HepG2 (cell line): ENCODE data around the gene TMEM187. TPM values are rescaled to one million over a fixed set of nuclear protein-coding genes. Genes with fewer than 3 reads are reported as not detected.
A peak's percentile ranks its signal among the peaks of the same experiment; 100 is the strongest.

ENCODE experiments used
- ATAC-seq: fragments of 200-7000 bp; cut with Tn5 transposase; 3 replicates; pipeline ENCODE4 v1.9.1; 2020; ENCODE audit warnings: mild to moderate bottlenecking, moderate library complexity
- BruUV-seq: library from RNA; stranded (reverse); fragments of 400-500 nt; replicated peaks from 2 replicates; lab custom pipeline; 2021; lab: Mats Ljungman, UMichigan
- CTCF ChIA-PET: fragments of 300-600 bp; formaldehyde crosslinking; extraction: SDS; loops from one replicate; lab custom pipeline; 2021; ENCODE audit warnings: low total read pairs, inconsistent platforms, low intra/inter-chr PET ratio; lab: Yijun Ruan, JAX
- POLR2A ChIA-PET: fragments of 350-600 bp; sonication (Branson Sonifier 250); formaldehyde crosslinking; loops from one replicate; lab custom pipeline; 2020; ENCODE audit warnings: antibody characterized with exemption, inconsistent platforms; lab: Yijun Ruan, JAX
- DNase-seq: peaks from one replicate; pipeline ENCODE4 v3.0.0-alpha.2; 2015; ENCODE audit warnings: low spot score
- FAIRE-seq: peaks from 3 replicates; lab custom pipeline; 2011; peaks lifted over from hg19 to GRCh38; lab: Jason Lieb, UNC
- H2AFZ ChIP-seq: one replicate; pipeline ENCODE4 v1.6.1; 2011; ENCODE audit warnings: low read length, inconsistent platforms
- H3K27ac ChIP-seq: fragments of 300-600 bp; 3 replicates; pipeline ENCODE4 v1.8.0; 2011; ENCODE audit warnings: mixed run types, mild to moderate bottlenecking, mixed read lengths, low read length, inconsistent platforms; ENCODE audit not compliant: insufficient read depth; ENCODE audit errors: extremely low read length
- H3K27me3 ChIP-seq, 2 experiments: fragments of 200-600 bp in 1 of 2; 2 replicates in 1 of 2; 3 replicates in 1 of 2; pipeline versions ENCODE4 v1.6.0 to v1.8.0; 2011; ENCODE audit warnings: low read length in 2 of 2, mild to moderate bottlenecking in 2 of 2, moderate library complexity in 2 of 2, inconsistent platforms in 1 of 2; ENCODE audit not compliant: insufficient read depth in 2 of 2, control insufficient read depth in 1 of 2
- H3K36me3 ChIP-seq, 2 experiments: fragments of 200-600 bp in 1 of 2; replicated peaks in 1 of 2; 2 replicates in 1 of 2; 3 replicates in 1 of 2; pipeline versions ENCODE4 v1.5.1 to v1.8.0; 2011; ENCODE audit warnings: low read length in 2 of 2, inconsistent platforms in 1 of 2; ENCODE audit not compliant: insufficient read depth in 2 of 2, control insufficient read depth in 1 of 2
- H3K4me1 ChIP-seq: 2 replicates; pipeline ENCODE4 v1.5.1; 2012; ENCODE audit warnings: low read length, inconsistent platforms; ENCODE audit not compliant: insufficient read depth
- H3K4me2 ChIP-seq: 2 replicates; pipeline ENCODE4 v1.6.0; 2011; ENCODE audit warnings: low read depth, low read length, inconsistent platforms
- H3K4me3 ChIP-seq, 3 experiments: fragments of 200-600 bp in 1 of 3; sonication (generic), shearing (Covaris generic) in 1 of 3; replicated peaks in 1 of 3; 2 replicates each; pipeline ENCODE4 v1.5.1; 2011 to 2016; ENCODE audit warnings: low read length in 3 of 3, inconsistent platforms in 2 of 3, low read depth in 2 of 3, mild to moderate bottlenecking in 2 of 3, control low read depth in 1 of 3, mixed read lengths in 1 of 3; ENCODE audit not compliant: insufficient read depth in 1 of 3
- H3K79me2 ChIP-seq: one replicate; pipeline ENCODE4 v1.6.1; 2011; ENCODE audit warnings: low read length, inconsistent platforms; ENCODE audit not compliant: insufficient read depth
- H3K9ac ChIP-seq: 2 replicates; pipeline ENCODE4 v1.6.0; 2011; ENCODE audit warnings: mild to moderate bottlenecking, low read depth, low read length, inconsistent platforms; ENCODE audit not compliant: insufficient read depth
- H3K9me3 ChIP-seq: 2 replicates; pipeline ENCODE4 v1.5.1; 2012; ENCODE audit warnings: mild to moderate bottlenecking, low read length
- H4K20me1 ChIP-seq: 2 replicates; pipeline ENCODE4 v1.6.0; 2011; ENCODE audit warnings: inconsistent platforms, mild to moderate bottlenecking, low read length, moderate library complexity; ENCODE audit not compliant: insufficient read depth
- AGO2 ChIP-seq: fragments of 200-400 bp; formaldehyde crosslinking; optimal IDR thresholded peaks from 2 replicates; pipeline ENCODE3; 2017; ENCODE audit warnings: mild to moderate bottlenecking, low read depth, low read length, moderate library complexity
- ARNT ChIP-seq: fragments of 450-650 bp; IDR thresholded peaks from 2 replicates; pipeline ENCODE4 v1.6.1; 2017
- PRDM10 ChIP-seq: sonication (generic); formaldehyde crosslinking; IDR thresholded peaks from 2 replicates; pipeline ENCODE4 v1.4.0; 2020; ENCODE audit warnings: low read depth, missing genetic modification reagents
- ZNF20 ChIP-seq: sonication (generic); formaldehyde crosslinking; IDR thresholded peaks from 2 replicates; pipeline ENCODE4 v1.4.0; 2020; ENCODE audit warnings: mild to moderate bottlenecking, moderate library complexity, missing genetic modification reagents
- WGBS: methylation state at CpG from one replicate; pipeline ENCODE4 v1.1.6; 2017; ENCODE audit warnings: low lambda C conversion rate; 5-methylcytosine and 5-hydroxymethylcytosine counted together
- in situ Hi-C: cut with HindIII; loops from 2 replicates; pipeline ENCODE4 v1.10.0; 2017; ENCODE audit warnings: low pct_unique_long_range_greater_than_20kb; ENCODE audit not compliant: extremely low pct_ligation_motif_present
- intact Hi-C: fragments of 100-400 bp; cut with micrococcal nuclease; formaldehyde crosslinking; loops from one replicate; pipeline ENCODE4 v1.10.0; 2022; ENCODE audit not compliant: unreplicated experiment
- polyA plus RNA-seq, 8 experiments: library from polyadenylated mRNA; depleted of rRNA in 3 of 8; stranded (reverse) in 7 of 8; unstranded in 1 of 8; fragments of >200 nt; fragmentation: Illumina TruSeq in 4 of 8; extraction: Trizol in 4 of 8; gene quantifications; 2 replicates each; pipeline versions ENCODE4 v1.2.1 to v1.2.3, GENCODE V29; 2011 to 2016; ENCODE audit warnings: low read depth in 4 of 8, missing spikeins in 1 of 8, mixed read lengths in 1 of 8; ENCODE audit not compliant: insufficient read depth in 1 of 8
- total RNA-seq, 5 experiments: library from RNA; depleted of rRNA; stranded (reverse); fragments of >200 nt; fragmentation: Illumina TruSeq; extraction: Trizol; gene quantifications; 2 replicates each; pipeline ENCODE4 v1.2.3, GENCODE V29; 2016; ENCODE audit warnings: low read depth in 1 of 5

TMEM187 gene
- total and polyA plus RNA-seq, 2 of the 13 experiments (the other 11 are each of a cell fraction or from before 2014, with no cell fraction given): 2.2 to 6.2 TPM

GRCh38 chrX:153926552-153926857, 46.0 kb upstream of the TMEM187 start:
- Histone ChIP-seq H3K36me3 (peaks cover 1 to 5% of the 10 kb centered on the region in 2 experiments; a peak in 1 of 5 replicates), H3K79me2 (no peaks in the 10 kb centered on the region), H3K4me3 (peak overlapping the region; percentile 30 to 79 (median 76); a peak in 3 of 6 replicates), H3K27me3 (no peaks in the 10 kb centered on the region; a peak in 1 of 5 replicates), H3K9ac (peak overlapping the region; percentile 89; the same call in 1 of the 2 replicates), H3K27ac (peak overlapping the region; percentile 89), H3K4me1 (peaks cover 67% of the 10 kb centered on the region), H3K9me3 (no peaks in the 10 kb centered on the region), H4K20me1 (no peaks in the 10 kb centered on the region), H3K4me2 (peak overlapping the region; percentile 76), H2AFZ (no peak overlapping the region)
- in situ Hi-C loops (no loop called here), intact Hi-C loops (no loop called here)
- FAIRE-seq (no peak), ATAC-seq (no peak), DNase-seq (no peak)
- WGBS: no CpG with 5 or more reads among the region's 4 CpGs
- ChIA-PET CTCF (no interaction called here), POLR2A (interaction anchor here (0.7 to 4.2 kb wide), 8 partner anchors 9 to 300 kb away, joined by 3 to 82 read pairs (median 8); partner anchors contain the start of genes HCFC1, IDH3G, NAA10 and RENBP)
- no TSS peak for BruUV-seq
- TF ChIP-seq ZNF20 (CRISPR knock-in tag): no peak
- no peak for TF ChIP-seq ARNT
- peak; percentile 18 for TF ChIP-seq AGO2
- TF ChIP-seq PRDM10 (CRISPR knock-in tag): 0 out of 2 replicates have a peak, but pooled peaks have one; percentile 47
